Measurements from ENCODE around the gene XPNPEP1. TPM values are rescaled to one million over a fixed set of nuclear protein-coding genes. Genes with fewer than 3 reads are reported as not detected.

XPNPEP1 gene
- total RNA-seq, 3 donors from 2014 or later (not counting 1 experiment from before 2014, with no cell fraction given) = 102 to 118 (median 106) TPM

DNA sequence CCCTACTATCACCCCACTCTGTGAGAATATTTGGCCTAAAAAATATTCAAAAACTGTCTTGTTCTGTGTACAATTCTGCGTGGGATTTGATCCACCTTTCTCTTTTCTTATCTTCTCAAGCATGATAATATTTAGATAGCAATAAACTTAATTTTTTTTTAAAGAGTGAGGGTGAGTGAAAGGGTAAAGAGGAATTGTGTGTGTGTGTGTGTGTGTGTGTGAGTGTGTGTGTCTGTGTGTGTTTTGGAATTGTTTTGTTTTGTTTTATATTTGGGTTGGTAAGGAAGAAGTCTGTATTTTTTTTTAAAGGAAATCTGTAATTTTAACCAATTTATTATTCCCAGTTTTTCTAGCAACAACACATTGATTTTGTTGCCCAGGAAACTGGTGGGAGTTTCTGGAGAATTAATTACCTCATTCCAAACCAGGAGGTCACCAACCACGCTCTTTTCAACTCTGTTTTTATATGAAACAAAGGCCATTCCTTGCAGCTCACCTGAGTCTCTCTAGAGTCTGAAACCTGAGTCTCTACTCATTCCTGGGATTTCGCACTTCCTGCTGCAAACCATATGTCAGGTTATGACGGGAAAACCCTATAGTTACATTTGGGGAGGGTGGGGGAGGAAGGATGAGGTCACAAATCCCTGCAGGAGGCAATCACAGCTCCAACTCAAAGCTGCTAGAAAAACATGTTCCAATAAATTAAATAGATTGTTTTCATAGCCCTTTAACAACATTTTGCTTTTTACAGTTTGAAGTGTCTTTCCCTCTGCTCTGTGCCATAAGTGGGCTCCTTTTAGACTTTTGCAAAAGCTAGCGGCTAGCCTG is 38.1 kb upstream of the XPNPEP1 start:
- H3K4me1 ChIP-seq (ENCODE audit: control insufficient read depth, insufficient read depth, low read length) = no peaks in the 10 kb centered on the region
- ATAC-seq (no peak), DNase-seq (no peak)
- Mint-ChIP-seq H3K4me3 (no peak overlapping the region), H3K27me3 (ENCODE audit: low read depth in 2 of 2) (peaks cover 0 to 3% of the 10 kb centered on the region in 2 donors), H3K36me3 (no peaks in the 10 kb centered on the region), H3K27ac (no peak overlapping the region), H3K4me1 (peaks cover 0 to 5% of the 10 kb centered on the region in 2 donors), H3K9me3 (no peaks in the 10 kb centered on the region)
- H3K9me3 ChIP-seq (ENCODE audit: control insufficient read depth, insufficient read depth, low read length) = no peaks in the 10 kb centered on the region
- TF ChIP-seq, protein P1, sequence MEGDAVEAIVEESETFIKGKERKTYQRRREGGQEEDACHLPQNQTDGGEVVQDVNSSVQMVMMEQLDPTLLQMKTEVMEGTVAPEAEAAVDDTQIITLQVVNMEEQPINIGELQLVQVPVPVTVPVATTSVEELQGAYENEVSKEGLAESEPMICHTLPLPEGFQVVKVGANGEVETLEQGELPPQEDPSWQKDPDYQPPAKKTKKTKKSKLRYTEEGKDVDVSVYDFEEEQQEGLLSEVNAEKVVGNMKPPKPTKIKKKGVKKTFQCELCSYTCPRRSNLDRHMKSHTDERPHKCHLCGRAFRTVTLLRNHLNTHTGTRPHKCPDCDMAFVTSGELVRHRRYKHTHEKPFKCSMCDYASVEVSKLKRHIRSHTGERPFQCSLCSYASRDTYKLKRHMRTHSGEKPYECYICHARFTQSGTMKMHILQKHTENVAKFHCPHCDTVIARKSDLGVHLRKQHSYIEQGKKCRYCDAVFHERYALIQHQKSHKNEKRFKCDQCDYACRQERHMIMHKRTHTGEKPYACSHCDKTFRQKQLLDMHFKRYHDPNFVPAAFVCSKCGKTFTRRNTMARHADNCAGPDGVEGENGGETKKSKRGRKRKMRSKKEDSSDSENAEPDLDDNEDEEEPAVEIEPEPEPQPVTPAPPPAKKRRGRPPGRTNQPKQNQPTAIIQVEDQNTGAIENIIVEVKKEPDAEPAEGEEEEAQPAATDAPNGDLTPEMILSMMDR (IDR thresholded peaks at IDR 0.05) = no peak
- H3K4me3 ChIP-seq (ENCODE audit: low read length) = no peak overlapping the region
- intact Hi-C loops (cut with micrococcal nuclease) = no loop called here
- no peaks in the 10 kb centered on the region for H3K36me3 ChIP-seq (ENCODE audit: control insufficient read depth, insufficient read depth, low read length)
- 94% methylated on average over 3 of the region's 5 CpGs for WGBS (ENCODE audit: insufficient coverage)
- H3K27me3 ChIP-seq (ENCODE audit: control insufficient read depth, insufficient read depth, low read length) = no peaks in the 10 kb centered on the region
- no peak overlapping the region for H3K27ac ChIP-seq (ENCODE audit: low read length)

GRCh38 chr10:109960682-109961081 is 37.4 kb upstream of the XPNPEP1 start:
- 100% methylated on average over 1 of the region's 2 CpGs for WGBS (ENCODE audit: insufficient coverage)
- H3K4me3 Mint-ChIP-seq = no peak overlapping the region
- peaks cover 0 to 5% of the 10 kb centered on the region in 2 donors for H3K4me1 Mint-ChIP-seq
- H3K36me3 Mint-ChIP-seq = no peaks in the 10 kb centered on the region
- DNase-seq (no peak), ATAC-seq (no peak)
- Histone ChIP-seq H3K27ac (ENCODE audit: low read length) (no peak overlapping the region), H3K4me3 (ENCODE audit: low read length) (no peak overlapping the region), H3K4me1 (ENCODE audit: control insufficient read depth, insufficient read depth, low read length) (no peaks in the 10 kb centered on the region), H3K36me3 (ENCODE audit: control insufficient read depth, insufficient read depth, low read length) (no peaks in the 10 kb centered on the region), H3K27me3 (ENCODE audit: control insufficient read depth, insufficient read depth, low read length) (no peaks in the 10 kb centered on the region), H3K9me3 (ENCODE audit: control insufficient read depth, insufficient read depth, low read length) (no peaks in the 10 kb centered on the region)
- TF ChIP-seq, protein P1 (IDR thresholded peaks at IDR 0.05) = no peak
- H3K27ac Mint-ChIP-seq = no peak overlapping the region
- H3K9me3 Mint-ChIP-seq = no peaks in the 10 kb centered on the region
- intact Hi-C loops (cut with micrococcal nuclease) = no loop called here
- H3K27me3 Mint-ChIP-seq (ENCODE audit: low read depth in 2 of 2) = peaks cover 0 to 3% of the 10 kb centered on the region in 2 donors

GRCh38 chr10:109959259-109960145 is 36.2 kb upstream of the XPNPEP1 start:
- WGBS (ENCODE audit: insufficient coverage) = 97% methylated on average over 7 of the region's 8 CpGs
- Histone ChIP-seq H3K27ac (ENCODE audit: low read length) (no peak overlapping the region), H3K9me3 (ENCODE audit: control insufficient read depth, insufficient read depth, low read length) (no peaks in the 10 kb centered on the region), H3K27me3 (ENCODE audit: control insufficient read depth, insufficient read depth, low read length) (no peaks in the 10 kb centered on the region), H3K36me3 (ENCODE audit: control insufficient read depth, insufficient read depth, low read length) (no peaks in the 10 kb centered on the region), H3K4me3 (ENCODE audit: low read length) (no peak overlapping the region), H3K4me1 (ENCODE audit: control insufficient read depth, insufficient read depth, low read length) (no peaks in the 10 kb centered on the region)
- Mint-ChIP-seq H3K9me3 (no peaks in the 10 kb centered on the region), H3K27ac (no peak overlapping the region), H3K4me3 (no peak overlapping the region), H3K36me3 (no peaks in the 10 kb centered on the region), H3K4me1 (peaks cover 0 to 5% of the 10 kb centered on the region in 2 donors), H3K27me3 (ENCODE audit: low read depth in 2 of 2) (peaks cover 0 to 3% of the 10 kb centered on the region in 2 donors)
- no peak for ATAC-seq
- intact Hi-C loops (cut with micrococcal nuclease) = loop anchor here (5.0 kb wide), 1 partner anchor 77 kb away; no protein-coding TSS in a partner anchor
- TF ChIP-seq, protein P1 (IDR thresholded peaks at IDR 0.05) = no peak
- DNase-seq = no peak

Measured in natural killer cell (primary cell).